ENCODE results near the gene HTR3A.

GRCh38 chr11:113949891-113950290 lies 25.0 kb upstream of the HTR3A start:
- TF ChIP-seq CTCF (IDR thresholded peaks at IDR 0.05; ENCODE audit: low read length) (no peak), EZH2 (IDR thresholded peaks at IDR 0.05; ENCODE audit: borderline replicate concordance, low read length) (no peak)

Data from OCI-LY1 (cell line).